HFFc6 (cell line): ENCODE results near the gene GPR35. TPM values are rescaled to one million over a fixed set of nuclear protein-coding genes. Genes with fewer than 3 reads are reported as not detected.

Experiments
- DNase-seq: peaks from one replicate; pipeline ENCODE4 v3.0.0-alpha.2; 2018
- H3K27ac Mint-ChIP-seq: 2 replicates; pipeline ENCODE4 v1.8.0; 2020; ENCODE audit warnings: mild to moderate bottlenecking, mixed read lengths
- H3K27me3 Mint-ChIP-seq: 2 replicates; pipeline ENCODE4 v1.8.0; 2021; ENCODE audit warnings: mild to moderate bottlenecking, moderate library complexity, mixed read lengths; ENCODE audit not compliant: insufficient read depth
- H3K36me3 Mint-ChIP-seq: 2 replicates; pipeline ENCODE4 v1.8.0; 2021; ENCODE audit warnings: low read depth, mixed read lengths
- H3K4me1 Mint-ChIP-seq: 2 replicates; pipeline ENCODE4 v1.8.0; 2020; ENCODE audit warnings: low read depth, mixed read lengths
- H3K4me3 Mint-ChIP-seq: 2 replicates; pipeline ENCODE4 v1.8.0; 2020; ENCODE audit warnings: mild to moderate bottlenecking, moderate library complexity, mixed read lengths
- H3K9me3 Mint-ChIP-seq: 2 replicates; pipeline ENCODE4 v1.8.0; 2020; ENCODE audit warnings: mild to moderate bottlenecking, mixed read lengths
- CTCF ChIP-seq: fragments of 200-600 bp; sonication (generic); IDR thresholded peaks from 2 replicates; pipeline ENCODE4 v1.5.0; 2021; ENCODE audit warnings: antibody characterized with exemption, mild to moderate bottlenecking
- total RNA-seq, 6 experiments: library from RNA; stranded (reverse); fragmentation: NEBNext Ultra II Directional; extraction: Animal tissue kit (Norgen Biotek cat#: 25700); gene quantifications; 2 replicates in 1 of 6; 3 replicates in 5 of 6; pipeline ENCODE4 v1.2.3, GENCODE V29; 2021

Gene GPR35
- total RNA-seq, 6 experiments from 2014 or later: 0.11 to 0.28 (median 0.14) TPM; not detected in 3

- no peaks in the 10 kb centered on the region for H3K4me1 Mint-ChIP-seq
- H3K36me3 Mint-ChIP-seq: no peaks in the 10 kb centered on the region
- H3K4me3 Mint-ChIP-seq: no peak overlapping the region
- no peak for TF ChIP-seq CTCF
- H3K27ac Mint-ChIP-seq: no peak overlapping the region
- peaks cover 9% of the 10 kb centered on the region for H3K27me3 Mint-ChIP-seq
- H3K9me3 Mint-ChIP-seq: no peaks in the 10 kb centered on the region
- DNase-seq: no peak
Measured at GRCh38 chr2:240603846-240604245, 21.4 kb upstream of the GPR35 start.

DNA sequence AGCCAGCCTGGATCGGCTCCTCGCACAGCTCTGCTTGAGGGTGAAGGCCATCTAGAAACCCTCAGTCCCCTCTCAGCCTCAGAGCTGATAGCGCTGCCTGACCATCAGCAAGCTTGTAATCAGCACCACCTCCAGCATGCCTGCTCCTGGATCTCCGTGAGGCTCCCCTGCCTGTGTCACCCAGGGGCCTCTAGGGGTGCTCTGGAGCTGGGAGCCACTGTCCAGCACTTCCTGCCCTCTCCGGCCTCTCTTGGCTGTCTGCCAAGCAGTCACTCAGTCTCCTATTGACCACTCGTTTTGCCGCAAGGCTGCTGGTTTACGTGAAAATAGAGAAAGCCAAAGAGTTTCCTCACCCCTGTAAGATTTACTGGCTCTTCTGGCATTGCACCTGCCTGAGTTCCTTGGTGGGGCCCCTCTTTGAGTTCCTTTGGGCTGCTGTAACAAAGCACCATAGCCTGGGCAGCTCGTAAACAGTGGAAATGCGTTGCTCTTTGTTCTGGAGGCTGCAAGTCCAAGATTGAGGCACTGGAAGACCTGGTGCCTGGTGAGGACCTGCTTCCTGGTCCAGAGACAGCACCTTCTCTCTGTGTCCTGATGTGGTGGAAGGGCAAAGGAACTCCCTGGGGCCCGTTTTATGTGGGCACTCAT lies 20.9 kb upstream of the GPR35 start:
- DNase-seq: peak; percentile 52

GRCh38 chr2:240604939-240605716 lies 20.2 kb upstream of the GPR35 start:
- Mint-ChIP-seq H3K27ac (no peak overlapping the region), H3K4me3 (no peak overlapping the region)

More for the DNA sequence above, 20.9 kb upstream of the GPR35 start:
- Mint-ChIP-seq H3K9me3 (no peaks in the 10 kb centered on the region), H3K27me3 (peaks cover 9% of the 10 kb centered on the region), H3K36me3 (no peaks in the 10 kb centered on the region), H3K27ac (no peak overlapping the region), H3K4me1 (no peaks in the 10 kb centered on the region), H3K4me3 (no peak overlapping the region)
- TF ChIP-seq CTCF: peak; percentile 72

DNA sequence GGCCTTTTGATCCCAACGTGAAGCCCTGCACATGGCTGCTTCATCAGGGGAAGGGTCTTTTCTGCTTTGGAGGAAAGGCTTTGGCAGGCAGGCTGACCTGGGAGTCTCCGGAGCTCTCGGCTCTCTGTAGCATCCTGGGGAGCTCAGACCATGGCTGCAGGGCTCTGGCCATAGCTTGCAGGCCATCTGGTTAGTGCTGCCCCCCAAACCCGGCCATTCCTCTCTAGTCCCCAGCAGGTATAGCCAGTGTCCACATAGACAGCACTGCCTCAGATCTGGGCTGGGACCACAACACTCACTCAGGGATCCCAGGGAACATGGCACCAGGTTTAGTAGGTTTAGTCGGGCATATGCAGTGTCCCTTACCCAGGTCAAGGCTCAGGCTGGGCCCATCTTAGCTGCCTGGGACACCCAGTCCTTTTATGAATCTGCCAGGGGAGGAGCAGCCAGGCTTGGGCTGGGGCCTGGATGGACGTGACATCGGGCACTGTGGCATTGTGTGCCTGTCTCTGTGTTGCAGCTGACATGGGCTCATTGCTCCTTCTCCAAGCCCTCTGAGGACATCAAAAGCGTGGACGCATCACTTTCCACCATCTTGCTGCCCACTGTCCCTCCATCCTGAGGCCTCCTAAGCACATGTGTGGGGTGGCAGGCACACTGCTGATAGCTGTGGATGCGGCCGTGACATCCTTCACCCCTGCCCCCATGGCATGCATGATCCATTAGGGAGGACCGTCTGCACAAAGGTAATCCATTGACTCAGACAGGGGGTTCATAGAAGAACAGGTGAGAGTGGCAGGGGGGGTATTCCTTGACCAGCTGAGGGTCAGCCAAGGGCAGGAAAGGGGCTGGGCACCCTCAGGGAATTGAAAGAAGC lies 19.2 kb upstream of the GPR35 start:
- H3K4me1 Mint-ChIP-seq: no peaks in the 10 kb centered on the region
- no peak for DNase-seq

More at GRCh38 chr2:240604939-240605716, 20.2 kb upstream of the GPR35 start:
- Mint-ChIP-seq H3K4me1 (no peaks in the 10 kb centered on the region), H3K9me3 (no peaks in the 10 kb centered on the region), H3K27me3 (peaks cover 9% of the 10 kb centered on the region), H3K36me3 (no peaks in the 10 kb centered on the region)
- TF ChIP-seq CTCF: no peak
- no peak for DNase-seq

More for the DNA sequence above, 19.2 kb upstream of the GPR35 start:
- no peak for TF ChIP-seq CTCF
- no peak overlapping the region for H3K4me3 Mint-ChIP-seq
- H3K36me3 Mint-ChIP-seq: no peaks in the 10 kb centered on the region
- H3K27ac Mint-ChIP-seq: no peak overlapping the region
- H3K9me3 Mint-ChIP-seq: no peaks in the 10 kb centered on the region
- peaks cover 10% of the 10 kb centered on the region for H3K27me3 Mint-ChIP-seq
